Measurements from ENCODE around the gene LEF1.

The LEF1 gene

DNA sequence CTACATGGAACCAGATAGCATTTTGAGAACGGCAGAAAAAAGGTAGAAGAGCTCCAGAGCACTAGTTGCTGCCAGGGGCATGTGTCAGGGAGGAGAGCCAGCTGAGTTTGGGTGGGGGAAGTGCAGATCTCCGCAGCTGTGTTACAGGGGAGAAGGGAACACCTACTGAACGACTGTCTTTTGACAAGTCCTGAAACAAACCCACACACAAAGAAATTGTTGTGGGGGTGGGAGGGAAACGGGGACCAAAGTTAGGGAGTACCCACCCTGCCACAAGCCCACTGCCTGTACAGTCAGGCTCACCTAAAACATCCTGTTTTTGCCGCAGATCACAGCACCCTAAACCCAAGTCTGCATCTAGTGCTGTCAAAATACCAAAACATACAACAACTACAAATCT lies 55.5 kb downstream of the LEF1 start:
- no peak for DNase-seq (ENCODE audit: low read depth in 2 of 2)

DNA sequence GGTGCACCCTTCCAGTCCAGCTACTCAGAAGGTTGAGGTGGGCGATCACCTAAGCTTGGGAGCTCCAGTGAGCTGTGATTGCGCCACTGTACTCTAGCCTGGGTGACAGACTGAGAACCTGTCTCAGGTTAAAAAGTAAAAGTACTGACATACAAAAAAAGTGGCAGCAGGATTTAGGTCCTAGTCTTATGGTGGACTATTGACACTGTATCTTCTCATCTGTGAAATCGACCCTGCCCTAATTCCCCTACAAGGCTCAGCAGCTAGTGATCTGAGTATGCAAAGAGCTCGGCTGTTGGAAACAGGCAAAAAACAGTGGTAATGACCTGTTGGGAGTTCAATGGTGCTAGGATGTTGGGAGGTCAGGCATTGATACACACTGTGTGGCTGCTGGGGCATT lies 57.0 kb downstream of the LEF1 start:
- no peak for DNase-seq (ENCODE audit: low read depth in 2 of 2)

DNA sequence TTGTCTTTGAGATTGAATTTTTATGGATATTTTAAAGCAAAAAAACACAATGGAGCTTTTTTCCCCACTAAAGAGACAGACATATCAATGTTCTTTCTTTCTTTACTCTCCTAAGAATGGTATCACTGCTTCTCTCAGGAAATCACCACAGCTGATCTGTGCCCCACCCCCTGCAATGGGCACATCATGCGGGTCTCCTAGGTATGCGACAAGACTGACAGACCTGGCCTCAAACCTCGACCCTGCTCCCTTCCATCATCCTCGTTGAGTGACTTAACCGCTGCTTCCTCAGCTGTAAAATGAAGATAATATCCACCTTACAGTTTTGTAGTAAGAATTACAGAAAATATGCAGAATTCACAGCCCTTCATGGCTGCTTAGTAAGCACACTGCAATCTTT lies 58.3 kb downstream of the LEF1 start:
- DNase-seq (ENCODE audit: low read depth in 2 of 2) = no peak

DNA sequence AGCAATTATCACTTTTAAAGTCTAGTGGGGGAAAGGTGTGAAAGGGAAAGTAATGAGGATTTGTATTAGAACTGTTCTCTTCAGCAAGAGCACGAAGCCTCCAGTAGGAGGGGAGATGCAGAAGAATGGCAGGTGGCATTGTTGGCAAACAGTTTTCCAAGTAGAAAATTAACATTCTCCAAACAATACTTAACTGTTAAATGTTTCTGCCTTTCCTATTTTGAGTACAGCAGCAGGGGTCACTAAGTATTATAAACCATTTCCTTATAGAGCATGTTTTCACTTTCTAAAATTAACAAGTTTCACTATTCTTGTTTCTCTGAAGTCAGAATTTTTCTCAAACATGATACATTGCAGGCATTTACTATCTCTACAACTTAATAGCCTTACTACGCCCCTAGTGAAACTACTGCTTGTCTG lies 58.7 kb downstream of the LEF1 start:
- DNase-seq (ENCODE audit: low read depth in 2 of 2) = no peak

DNA sequence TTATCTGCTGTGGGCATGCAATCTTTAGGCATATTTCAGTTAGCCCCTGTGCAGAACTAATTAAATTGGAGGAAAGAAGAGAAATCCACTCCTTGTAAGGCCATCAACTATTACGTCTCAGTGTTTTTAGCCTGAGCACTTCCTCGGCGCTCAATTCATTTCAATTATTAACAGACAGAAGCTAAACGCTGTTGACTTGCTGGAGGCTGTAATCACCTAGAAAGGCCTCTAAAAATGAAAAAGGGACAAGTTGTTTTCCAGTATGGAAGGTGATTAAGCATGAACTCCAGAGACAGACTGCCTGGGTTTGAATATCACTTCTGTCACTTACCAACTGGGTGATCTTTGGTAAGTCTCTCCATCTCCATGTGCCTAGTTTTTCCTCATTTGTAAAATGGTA lies 59.6 kb downstream of the LEF1 start:
- DNase-seq (ENCODE audit: low read depth in 2 of 2) = no peak

DNA sequence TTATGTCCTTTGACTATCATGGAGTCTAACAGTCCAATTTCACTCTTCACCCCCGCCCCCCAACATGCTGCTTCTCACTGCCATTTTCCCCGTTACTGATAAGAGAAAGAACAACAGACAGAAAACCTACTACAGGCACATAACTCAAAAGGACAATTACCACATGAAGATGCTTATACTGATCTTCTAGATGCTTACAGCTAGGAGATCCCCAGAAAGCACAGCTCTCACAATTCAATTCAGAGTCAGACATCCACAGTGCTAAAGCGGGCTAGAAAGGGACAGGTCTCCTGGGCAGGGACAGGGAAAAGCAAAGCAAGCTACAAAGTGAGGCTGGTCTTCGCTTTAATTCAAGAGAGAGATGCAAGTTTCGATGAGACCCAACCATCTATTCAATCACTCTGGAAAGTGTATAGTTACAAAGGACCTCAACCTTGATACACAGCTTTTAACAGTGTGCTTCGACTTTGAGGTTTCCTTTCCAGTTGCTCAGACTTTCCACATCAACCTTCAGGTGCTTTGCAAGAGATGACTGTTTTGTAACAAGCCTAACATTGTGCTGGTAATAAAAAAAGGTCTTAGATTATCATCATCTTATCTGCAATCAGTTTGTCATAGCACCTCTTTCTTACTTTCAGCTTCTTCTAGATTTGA lies 60.9 kb downstream of the LEF1 start:
- DNase-seq (ENCODE audit: low read depth in 2 of 2) = peak in 1 of 2 donors; percentile 34

DNA sequence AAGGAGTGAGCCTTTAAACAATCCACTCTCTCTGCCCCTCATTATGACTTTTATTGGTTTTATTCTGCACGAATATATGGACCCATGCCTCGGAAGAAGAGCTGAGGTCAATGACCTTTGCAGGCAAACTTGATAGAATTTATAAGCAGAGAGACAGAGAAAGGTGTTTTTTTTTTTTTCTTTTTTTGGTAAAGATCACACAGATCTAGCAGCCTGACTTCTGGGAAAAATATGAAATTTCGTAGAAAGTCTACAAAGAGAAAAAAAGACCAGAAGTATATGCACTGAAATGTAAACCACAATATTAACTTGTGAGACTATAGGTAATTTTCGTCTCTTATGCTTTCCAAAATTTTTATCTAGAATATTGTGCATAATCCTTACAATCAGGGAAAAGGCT lies 61.6 kb downstream of the LEF1 start:
- no peak for DNase-seq (ENCODE audit: low read depth in 2 of 2)

DNA sequence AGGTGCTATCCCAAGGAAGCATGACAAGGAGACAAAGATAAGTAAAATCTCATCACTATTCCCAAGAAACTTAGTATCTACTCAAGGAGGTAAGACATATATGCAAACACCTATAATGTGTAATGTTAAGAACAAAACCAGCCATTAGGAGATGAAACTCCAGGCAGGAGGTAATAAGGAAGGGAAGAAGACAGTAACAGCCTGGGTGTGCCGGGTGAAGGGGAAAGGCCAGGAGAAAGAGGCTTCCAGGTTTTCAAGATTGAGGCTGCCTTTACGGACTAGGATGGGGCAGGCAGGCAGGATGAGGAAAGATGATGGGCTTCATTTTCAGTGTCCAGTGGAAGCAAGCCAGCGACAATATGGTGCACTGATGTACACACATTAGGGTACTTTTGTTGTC lies 62.5 kb downstream of the LEF1 start:
- DNase-seq (ENCODE audit: low read depth in 2 of 2) = no peak

DNA sequence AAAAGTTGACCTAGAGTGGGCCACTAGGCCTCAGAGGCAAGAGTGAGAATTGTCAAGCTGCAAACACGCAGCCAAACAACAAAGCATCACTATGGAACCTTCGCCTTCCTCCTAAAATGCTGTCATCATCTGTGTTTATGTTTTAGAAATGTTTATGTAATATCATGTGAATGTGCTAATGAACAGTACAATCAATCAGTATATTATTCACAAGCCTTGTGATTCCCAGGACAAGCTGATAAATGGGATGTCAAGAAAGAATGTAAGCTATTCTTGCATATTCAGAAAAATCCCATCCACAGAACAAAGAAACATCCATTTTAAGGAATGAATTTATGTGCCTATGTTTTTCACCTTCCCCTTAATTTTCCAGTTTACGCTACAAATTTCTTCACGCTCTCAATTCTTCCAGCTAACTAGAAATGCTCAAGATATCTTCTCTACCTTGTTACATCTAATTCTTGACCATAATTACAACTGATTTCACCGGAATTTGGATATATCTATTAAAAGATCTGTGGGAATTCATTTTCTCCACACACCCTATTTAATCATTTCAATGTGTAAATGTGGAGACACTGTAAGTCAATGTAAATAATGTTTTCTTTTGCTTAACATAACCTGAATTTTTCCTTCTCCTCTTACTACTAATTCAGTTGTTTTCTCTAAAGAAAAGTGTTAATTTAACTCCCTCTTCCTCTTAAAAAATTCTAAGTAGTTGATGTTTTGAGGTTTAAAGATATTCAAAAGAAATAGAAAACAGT lies 65.5 kb downstream of the LEF1 start:
- no peak for DNase-seq (ENCODE audit: low read depth in 2 of 2)

DNA sequence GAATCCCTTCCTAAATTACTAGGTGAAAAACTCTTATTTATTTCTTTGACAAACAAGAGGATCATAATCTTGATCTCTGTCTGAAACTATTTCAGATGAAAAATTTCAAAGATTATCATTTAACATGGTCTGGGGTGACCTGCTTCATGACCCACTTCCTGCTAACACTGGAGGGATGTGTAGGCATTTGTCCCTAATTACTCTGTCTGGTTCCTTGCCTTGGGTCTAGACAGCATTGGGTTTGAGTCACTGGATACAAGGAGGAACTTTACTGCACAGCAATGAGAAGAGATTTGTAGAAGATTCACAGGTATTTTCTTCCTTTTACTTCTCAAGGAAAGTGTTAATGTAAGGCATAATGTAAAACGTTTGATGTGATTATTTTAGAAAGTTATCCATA lies 67.9 kb downstream of the LEF1 start:
- DNase-seq (ENCODE audit: low read depth in 2 of 2) = no peak

DNA sequence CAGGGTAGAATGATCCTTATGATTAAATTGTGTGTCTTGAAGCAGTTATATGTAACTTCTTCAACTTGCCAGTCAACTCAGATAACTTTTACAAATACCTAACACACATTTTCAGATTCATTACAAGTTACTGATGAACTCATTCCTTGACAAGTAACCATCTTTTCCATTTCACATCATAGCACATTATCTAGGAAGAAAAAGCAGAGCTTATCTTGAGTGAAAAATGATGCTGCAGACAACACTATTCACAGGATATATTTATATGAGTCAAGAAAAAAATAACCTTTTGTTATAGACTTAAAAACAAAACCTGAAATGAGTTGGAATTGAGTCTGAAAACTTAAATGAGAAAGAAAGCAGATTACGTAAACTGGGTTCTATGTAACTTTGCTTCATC lies 68.9 kb downstream of the LEF1 start:
- DNase-seq (ENCODE audit: low read depth in 2 of 2) = no peak

DNA sequence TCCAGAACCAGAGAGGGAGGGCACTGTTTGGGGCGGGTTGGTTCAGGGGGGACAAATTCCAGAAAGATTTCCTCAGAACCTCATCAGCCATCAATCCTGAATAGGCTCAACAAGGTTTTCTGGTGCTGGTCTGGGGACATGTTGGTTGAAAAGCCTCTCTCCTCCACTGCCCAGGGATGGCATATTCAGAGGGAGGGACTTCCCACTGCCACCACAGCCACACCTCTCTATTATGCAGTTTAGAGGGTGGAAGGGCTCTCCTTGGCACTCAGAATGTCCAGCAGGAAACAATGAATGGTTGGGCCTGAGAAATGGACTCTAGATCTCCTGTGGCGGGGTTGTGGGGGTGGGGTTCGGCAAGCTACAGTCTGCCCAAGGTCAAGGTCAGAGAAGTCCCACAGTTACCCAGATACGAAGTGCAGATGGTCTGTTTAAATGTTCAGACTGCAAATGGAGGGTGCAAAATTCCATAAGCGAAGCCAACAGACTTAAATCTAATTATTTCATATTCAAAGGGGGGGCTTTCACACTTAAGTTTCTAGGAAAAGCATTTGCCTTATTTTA lies 70.7 kb downstream of the LEF1 start:
- DNase-seq (ENCODE audit: low read depth in 2 of 2) = no peak

DNA sequence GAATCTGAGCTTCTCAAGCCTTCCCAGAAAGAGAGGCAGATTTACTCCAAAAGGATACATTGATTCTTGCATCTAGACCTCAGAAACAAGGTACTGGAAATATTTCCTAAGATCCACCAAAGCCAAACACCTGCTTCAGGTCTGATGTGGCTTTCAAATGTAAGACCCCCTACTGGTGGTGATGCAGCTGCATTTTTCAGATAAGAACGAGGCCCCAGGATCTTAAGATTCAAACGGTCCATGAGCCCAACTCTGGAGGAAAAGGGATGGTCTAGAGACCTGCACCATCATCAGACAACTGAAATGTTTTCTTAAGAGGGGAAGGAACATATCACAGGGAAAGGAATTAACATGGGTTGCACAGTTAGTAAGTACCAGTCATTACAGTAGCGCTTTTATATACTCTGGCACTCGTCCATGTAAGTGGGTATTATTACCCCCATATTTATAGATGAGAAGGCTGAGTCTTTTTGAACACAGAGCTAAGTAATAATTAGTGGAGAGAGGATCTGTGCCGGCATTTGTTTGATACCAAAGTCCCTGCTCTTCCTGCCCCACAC lies 73.7 kb downstream of the LEF1 start:
- DNase-seq (ENCODE audit: low read depth in 2 of 2) = no peak

DNA sequence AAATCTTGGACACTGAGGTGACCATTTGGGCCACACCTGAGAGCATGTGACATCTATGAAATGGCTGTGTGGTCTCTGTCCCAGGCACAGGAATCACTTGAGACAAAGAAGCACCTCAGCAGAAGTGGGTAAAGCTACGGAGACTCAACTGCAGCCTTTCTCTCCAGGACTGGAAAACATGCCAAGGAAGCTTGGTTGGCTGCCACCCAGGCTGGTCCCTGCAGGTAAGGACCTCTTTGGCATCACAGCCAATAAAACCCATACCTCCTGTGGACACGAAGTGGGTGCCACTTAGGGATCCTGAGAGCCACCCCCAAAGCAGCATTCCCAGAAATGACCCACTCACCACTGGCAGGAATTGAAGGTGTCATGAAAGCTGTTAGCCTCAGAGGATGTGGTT lies 74.6 kb downstream of the LEF1 start:
- DNase-seq (ENCODE audit: low read depth in 2 of 2) = no peak

DNA sequence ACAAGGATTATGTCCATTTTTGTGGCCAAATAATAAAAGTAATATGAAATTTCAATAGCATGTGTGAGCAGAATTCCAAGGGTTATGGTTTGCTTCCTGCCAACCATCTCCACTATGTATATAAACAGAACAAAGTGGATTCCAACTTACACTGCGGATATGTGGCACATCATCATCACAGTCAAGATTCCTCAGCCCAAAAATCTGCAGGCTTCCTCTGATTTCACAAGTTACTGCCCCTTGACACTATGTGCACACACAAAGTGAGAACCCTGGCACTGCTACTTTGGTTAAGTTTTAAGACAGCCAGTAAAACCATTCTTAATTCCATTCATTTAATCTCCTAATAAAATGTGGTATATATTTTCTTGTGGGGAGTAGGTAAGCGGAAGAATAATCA lies 76.4 kb downstream of the LEF1 start:
- DNase-seq (ENCODE audit: low read depth in 2 of 2) = no peak

DNA sequence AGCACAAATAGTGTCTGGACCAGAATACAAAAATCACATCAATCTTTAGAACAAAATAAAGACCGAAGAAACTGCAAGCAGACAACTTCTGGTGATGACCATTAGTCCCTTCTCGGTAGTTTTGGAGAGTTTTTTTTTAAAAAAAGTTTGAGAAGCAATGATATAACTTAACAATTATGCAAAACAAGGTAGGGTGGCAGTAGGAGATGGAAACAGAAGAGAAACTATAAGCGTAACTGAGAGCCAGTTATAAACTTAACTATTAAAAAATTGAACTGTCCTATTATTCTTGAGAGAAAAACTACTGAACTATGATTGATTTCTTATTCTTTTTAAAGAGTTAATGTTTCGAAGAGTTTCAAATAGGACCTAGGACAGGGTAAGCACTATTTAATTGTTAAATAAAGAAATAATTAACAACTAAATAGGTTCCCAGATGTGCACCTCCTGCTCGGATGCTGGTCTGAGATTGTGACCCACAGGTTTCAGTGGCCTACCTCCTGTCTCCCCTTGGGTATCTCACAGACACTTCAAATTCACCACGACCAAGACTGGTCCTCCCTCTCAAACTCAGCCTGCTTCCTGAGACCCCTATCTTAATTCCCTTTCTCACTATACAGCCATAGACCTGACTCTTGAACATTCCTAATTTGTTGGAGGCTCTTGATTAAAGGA lies 81.3 kb downstream of the LEF1 start:
- DNase-seq (ENCODE audit: low read depth in 2 of 2) = no peak

DNA sequence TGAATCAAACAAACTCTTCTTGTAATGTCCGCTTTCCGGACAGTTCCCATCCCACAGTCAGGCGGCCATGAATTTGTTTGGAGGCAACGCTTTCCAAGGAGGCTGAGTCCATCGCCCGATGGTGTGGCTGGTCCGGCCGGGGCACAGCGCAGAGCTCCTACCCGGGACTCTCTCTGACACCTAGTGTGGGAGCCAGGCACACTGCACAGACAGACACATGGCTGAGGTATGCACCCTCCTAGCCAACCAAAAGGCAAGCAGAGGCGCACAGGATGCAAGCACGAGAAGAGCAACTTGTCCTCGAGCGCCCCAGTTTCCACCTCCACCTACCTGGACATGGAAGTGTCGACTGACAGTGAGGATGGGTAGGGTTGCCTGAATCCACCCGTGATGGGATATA lies 87.5 kb downstream of the LEF1 start:
- no peak for DNase-seq (ENCODE audit: low read depth in 2 of 2)

DNA sequence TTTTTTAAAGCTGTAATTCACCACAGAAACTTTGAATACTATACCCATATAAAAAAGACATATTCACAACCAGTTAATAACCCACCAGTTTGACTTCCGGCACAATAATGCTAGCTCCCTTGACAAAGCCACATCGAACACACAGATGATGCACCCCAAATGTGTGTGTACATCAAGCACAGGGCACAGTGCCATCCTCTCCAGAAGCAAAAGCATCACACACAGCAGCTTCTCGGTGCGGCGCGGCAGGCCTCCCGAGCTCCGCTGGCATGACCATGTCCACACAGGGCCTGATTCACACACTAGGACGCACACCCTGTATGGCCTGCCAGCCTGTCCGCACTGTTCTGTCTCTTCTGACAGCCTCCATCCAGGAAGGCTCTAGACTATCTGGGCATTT lies 88.0 kb downstream of the LEF1 start:
- DNase-seq (ENCODE audit: low read depth in 2 of 2) = peak in 1 of 2 donors; percentile 19

DNA sequence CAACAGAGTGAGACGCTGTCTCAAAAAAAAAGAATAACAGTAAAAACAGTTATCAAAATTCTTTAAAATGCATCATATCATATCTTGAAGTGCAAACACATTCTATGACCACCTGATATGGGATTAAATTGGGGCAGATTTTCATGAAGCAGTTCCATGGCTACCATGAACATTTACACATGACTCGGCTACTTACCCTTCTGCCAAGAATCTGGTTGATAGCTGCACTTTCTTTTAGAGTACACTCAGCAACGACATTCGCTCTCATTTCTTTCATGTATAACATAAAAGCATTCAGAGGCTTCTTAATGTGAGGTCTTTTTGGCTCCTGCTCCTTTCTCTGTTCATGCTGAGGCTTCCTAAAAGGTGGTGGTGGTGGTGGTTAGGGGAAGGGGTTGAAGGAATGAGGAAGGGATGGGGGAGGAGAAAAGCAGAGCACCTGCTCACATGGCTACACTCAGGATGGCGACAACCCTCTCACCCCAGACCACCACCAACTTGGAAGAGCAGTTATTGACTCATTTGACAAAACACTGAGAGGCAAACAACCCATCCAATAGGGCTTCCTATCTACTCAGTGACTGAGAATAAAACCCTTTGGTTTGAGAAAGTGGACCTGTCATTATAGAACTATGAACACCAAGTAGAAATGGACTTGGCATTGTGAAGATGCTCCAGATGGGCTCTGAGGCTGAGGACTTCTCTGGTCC lies 90.6 kb downstream of the LEF1 start:
- no peak for DNase-seq (ENCODE audit: low read depth in 2 of 2)

DNA sequence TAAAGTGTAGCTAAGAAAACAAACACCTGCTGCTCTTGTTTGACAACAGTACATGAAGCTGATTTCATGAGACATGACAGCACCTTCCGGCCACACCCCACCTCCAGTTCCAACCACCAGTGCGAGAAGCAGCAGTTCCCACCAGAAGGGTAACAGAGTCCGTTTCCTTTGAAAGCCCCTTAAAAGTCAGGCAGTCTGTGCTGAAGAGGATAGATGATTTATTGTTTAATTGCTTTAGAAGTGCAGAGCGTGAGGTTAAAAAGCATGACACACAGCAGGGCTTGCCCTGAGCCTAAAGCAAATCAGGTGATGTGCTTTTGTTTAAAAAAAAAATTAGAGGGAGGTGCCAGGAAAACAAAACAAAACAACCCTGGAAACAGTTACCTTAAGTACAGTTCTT lies 96.4 kb downstream of the LEF1 start:
- DNase-seq (ENCODE audit: low read depth in 2 of 2) = peak in 1 of 2 donors; percentile 16

DNA sequence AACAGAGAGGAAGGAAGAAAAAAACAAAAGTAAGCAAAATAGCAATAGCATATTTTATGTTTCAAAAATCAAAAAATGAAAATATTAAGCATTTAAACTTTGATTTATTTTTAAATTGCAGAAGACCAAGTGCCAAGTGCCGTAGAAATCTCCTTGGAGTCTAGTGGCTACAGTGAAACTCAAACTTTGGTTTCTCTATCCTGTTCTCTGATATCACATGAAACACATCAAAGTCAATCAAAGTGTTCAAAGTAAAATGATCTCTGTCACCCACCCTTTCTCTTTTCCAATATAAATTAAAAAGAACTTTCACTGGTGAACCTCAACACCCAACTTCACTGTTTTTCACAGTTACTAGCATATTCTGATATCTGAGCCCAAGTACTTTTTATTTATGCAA lies 98.0 kb downstream of the LEF1 start:
- no peak for DNase-seq (ENCODE audit: low read depth in 2 of 2)

DNA sequence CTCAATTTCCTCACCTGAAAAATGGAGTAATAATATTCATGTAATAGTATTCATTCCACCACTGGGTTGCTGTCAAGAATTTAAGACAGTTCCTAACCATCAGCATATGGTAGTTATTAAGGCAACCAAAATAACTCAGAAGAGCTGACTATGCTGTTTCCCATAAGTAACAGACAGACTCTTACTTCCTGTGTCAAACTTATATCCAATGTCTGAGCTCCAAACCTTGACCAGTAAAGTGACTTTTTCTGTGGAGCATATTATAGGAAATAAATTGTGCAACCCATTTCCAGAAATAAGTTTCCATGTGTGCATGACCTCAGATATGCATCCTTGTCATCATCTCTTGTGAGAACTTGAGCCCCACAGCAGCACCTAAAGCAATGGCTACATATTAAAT lies 100.3 kb downstream of the LEF1 start:
- DNase-seq (ENCODE audit: low read depth in 2 of 2) = no peak
